ENCODE data around the gene SUFU. TPM values are rescaled to one million over a fixed set of nuclear protein-coding genes. Genes with fewer than 3 reads are reported as not detected.
A peak's percentile ranks its signal among the peaks of the same experiment; 100 is the strongest.

SUFU gene
- total RNA-seq, 2 experiments from 2014 or later = 8.2 to 10.0 TPM

GRCh38 chr10:102634686-102635085 is 130.9 kb downstream of the SUFU start:
- no peaks in the 10 kb centered on the region for H3K27me3 Mint-ChIP-seq
- no peaks in the 10 kb centered on the region for H3K36me3 Mint-ChIP-seq
- H3K27ac Mint-ChIP-seq = peak overlapping the region; percentile 30
- H3K4me3 Mint-ChIP-seq = no peak overlapping the region
- DNase-seq = no peak
- ChIA-PET CTCF (interaction anchor here (0.9 kb wide), 1 partner anchor 16 kb away, joined by 3 read pairs; no protein-coding TSS in a partner anchor), POLR2A (no interaction called here)
- intact Hi-C loops (cut with micrococcal nuclease) = no loop called here
- peaks cover 45% of the 10 kb centered on the region for H3K4me1 Mint-ChIP-seq (ENCODE audit: low read depth)
- H3K9me3 Mint-ChIP-seq = no peaks in the 10 kb centered on the region

GRCh38 chr10:102635377-102635776 is 131.6 kb downstream of the SUFU start:
- H3K4me3 Mint-ChIP-seq = no peak overlapping the region

GRCh38 chr10:102639537-102639936 is 135.8 kb downstream of the SUFU start:
- H3K9me3 Mint-ChIP-seq = no peaks in the 10 kb centered on the region
- intact Hi-C loops (cut with micrococcal nuclease) = no loop called here
- no peak for DNase-seq
- H3K27me3 Mint-ChIP-seq = no peaks in the 10 kb centered on the region
- H3K36me3 Mint-ChIP-seq = no peaks in the 10 kb centered on the region
- ChIA-PET POLR2A (interaction anchor here (0.6 kb wide), 1 partner anchor 37 kb away, joined by 4 read pairs; no protein-coding TSS in a partner anchor), CTCF (interaction anchor here (0.9 kb wide), 1 partner anchor 24 kb away, joined by 5 read pairs; no protein-coding TSS in a partner anchor)
- peaks cover 21% of the 10 kb centered on the region for H3K4me1 Mint-ChIP-seq (ENCODE audit: low read depth)
- H3K27ac Mint-ChIP-seq = no peak overlapping the region
- no peak overlapping the region for H3K4me3 Mint-ChIP-seq

More at GRCh38 chr10:102635377-102635776, 131.6 kb downstream of the SUFU start:
- Mint-ChIP-seq H3K4me1 (ENCODE audit: low read depth) (peaks cover 45% of the 10 kb centered on the region), H3K27ac (peak overlapping the region; percentile 30), H3K9me3 (no peaks in the 10 kb centered on the region), H3K36me3 (no peaks in the 10 kb centered on the region), H3K27me3 (no peaks in the 10 kb centered on the region)
- intact Hi-C loops (cut with micrococcal nuclease) = no loop called here
- CTCF ChIA-PET = interaction anchor here (0.9 kb wide), 1 partner anchor 16 kb away, joined by 3 read pairs; no protein-coding TSS in a partner anchor
- POLR2A ChIA-PET = interaction anchor here (0.6 to 1.0 kb wide), 2 partner anchors 23 to 386 kb away, joined by 3 read pairs; no protein-coding TSS in a partner anchor
- no peak for DNase-seq

- peaks cover 13% of the 10 kb centered on the region for H3K36me3 Mint-ChIP-seq
- ChIA-PET POLR2A (interaction anchor here (0.8 to 1.4 kb wide), 6 partner anchors 20 to 73 kb away, joined by 3 to 6 read pairs (median 4); partner anchors contain the start of genes ARL3 and SFXN2), CTCF (interaction anchor here (1.2 to 1.8 kb wide), 3 partner anchors 72 to 246 kb away, joined by 3 to 8 read pairs (median 5); partner anchors contain the start of genes ARL3, NFKB2 and SFXN2)
- no peaks in the 10 kb centered on the region for H3K27me3 Mint-ChIP-seq
- no peaks in the 10 kb centered on the region for H3K9me3 Mint-ChIP-seq
- intact Hi-C loops (cut with micrococcal nuclease) = loop anchor here (5.0 to 10.0 kb wide), 3 partner anchors 399 to 827 kb away; partner anchors contain the start of genes OGA, PITX3 and TAF5
- no peak for DNase-seq
- H3K4me1 Mint-ChIP-seq (ENCODE audit: low read depth) = peaks cover 10% of the 10 kb centered on the region
- peak overlapping the region; percentile 95 for H3K27ac Mint-ChIP-seq
- H3K4me3 Mint-ChIP-seq = peak overlapping the region; percentile 87
Observed at GRCh38 chr10:102641402-102641801, 137.6 kb downstream of the SUFU start.

- H3K4me3 Mint-ChIP-seq = peak overlapping the region; percentile 87
- intact Hi-C loops (cut with micrococcal nuclease) = loop anchor here (1.0 to 10.0 kb wide), 6 partner anchors 139 to 827 kb away; partner anchors contain the start of genes NFKB2, NOLC1, OGA and PITX3
- peaks cover 18% of the 10 kb centered on the region for H3K36me3 Mint-ChIP-seq
- no peaks in the 10 kb centered on the region for H3K27me3 Mint-ChIP-seq
- peak; percentile 99 for DNase-seq
- H3K9me3 Mint-ChIP-seq = no peaks in the 10 kb centered on the region
- H3K4me1 Mint-ChIP-seq (ENCODE audit: low read depth) = peaks cover 17% of the 10 kb centered on the region
- ChIA-PET POLR2A (interaction anchor here (0.6 to 1.4 kb wide), 7 partner anchors 19 to 72 kb away, joined by 3 to 6 read pairs (median 3); partner anchors contain the start of genes ARL3 and SFXN2), CTCF (interaction anchor here (0.7 to 1.8 kb wide), 6 partner anchors 10 to 247 kb away, joined by 3 to 8 read pairs (median 3); partner anchors contain the start of genes ARL3, NFKB2 and SFXN2)
- H3K27ac Mint-ChIP-seq = peak overlapping the region; percentile 95
Observed at GRCh38 chr10:102641880-102642735, 138.3 kb downstream of the SUFU start.

- Mint-ChIP-seq H3K36me3 (peaks cover 18% of the 10 kb centered on the region), H3K4me3 (peak overlapping the region; percentile 86), H3K9me3 (no peaks in the 10 kb centered on the region), H3K4me1 (ENCODE audit: low read depth) (peaks cover 24% of the 10 kb centered on the region), H3K27me3 (no peaks in the 10 kb centered on the region), H3K27ac (peak overlapping the region; percentile 92)
- CTCF ChIA-PET = interaction anchor here (0.7 to 1.8 kb wide), 6 partner anchors 9 to 248 kb away, joined by 3 to 8 read pairs (median 3); partner anchors contain the start of genes ARL3, NFKB2 and SFXN2
- POLR2A ChIA-PET = interaction anchor here (1.4 kb wide), 2 partner anchors 18 to 71 kb away, joined by 5 to 6 read pairs; partner anchors contain the start of genes ARL3 and SFXN2
- intact Hi-C loops (cut with micrococcal nuclease) = loop anchor here (1.0 to 10.0 kb wide), 6 partner anchors 140 to 828 kb away; partner anchors contain the start of genes NFKB2, NOLC1, OGA and PITX3
- peak; percentile 57 for DNase-seq
Observed at GRCh38 chr10:102642736-102643335, 139.1 kb downstream of the SUFU start.

- intact Hi-C loops (cut with micrococcal nuclease) = loop anchor here (2.0 to 10.0 kb wide), 5 partner anchors 249 to 829 kb away; partner anchors contain the start of genes NFKB2, NOLC1, OGA and PITX3
- Mint-ChIP-seq H3K27ac (peak overlapping the region; percentile 92), H3K4me1 (ENCODE audit: low read depth) (peaks cover 31% of the 10 kb centered on the region), H3K4me3 (peak overlapping the region; percentile 86), H3K27me3 (no peaks in the 10 kb centered on the region), H3K36me3 (peaks cover 18% of the 10 kb centered on the region), H3K9me3 (no peaks in the 10 kb centered on the region)
- ChIA-PET CTCF (interaction anchor here (1.0 to 3.5 kb wide), 7 partner anchors 25 to 141 kb away, joined by 3 to 27 read pairs (median 7); partner anchors contain the start of genes ACTR1A, ARL3, SFXN2 and SUFU), POLR2A (interaction anchor here (2.8 to 4.1 kb wide), 3 partner anchors 17 to 69 kb away, joined by 13 to 53 read pairs (median 44); partner anchors contain the start of genes ARL3 and SFXN2)
- DNase-seq = peak; percentile 66
Observed at GRCh38 chr10:102643336-102644065, 139.7 kb downstream of the SUFU start.

- POLR2A ChIA-PET = interaction anchor here (0.7 to 4.1 kb wide), 10 partner anchors 12 to 194 kb away, joined by 3 to 53 read pairs (median 5); partner anchors contain the start of genes ACTR1A, ARL3, SFXN2 and SUFU
- Mint-ChIP-seq H3K4me3 (peak within 1 kb of the TSS; percentile 98), H3K9me3 (no peaks in the 10 kb centered on the region), H3K4me1 (ENCODE audit: low read depth) (peaks cover 37% of the 10 kb centered on the region), H3K27me3 (no peaks in the 10 kb centered on the region), H3K27ac (peak within 1 kb of the TSS; percentile 100), H3K36me3 (peaks cover 18% of the 10 kb centered on the region)
- intact Hi-C loops (cut with micrococcal nuclease) = loop anchor here (5.0 to 10.0 kb wide), 3 partner anchors 402 to 829 kb away; partner anchors contain the start of genes OGA, PITX3 and TAF5
- peak; percentile 69 for DNase-seq
- CTCF ChIA-PET = interaction anchor here (0.7 to 3.5 kb wide), 9 partner anchors 10 to 142 kb away, joined by 3 to 27 read pairs (median 5); partner anchors contain the start of genes ACTR1A, ARL3, SFXN2 and SUFU
Observed at GRCh38 chr10:102644066-102644645, 140.4 kb downstream of the SUFU start, which contains the start of gene TRIM8. Gene TRIM8 (plus strand): TSS chr10:102644479. CDS start chr10:102644618, 139 bp downstream.

- DNase-seq = peak; percentile 89
- peaks cover 42% of the 10 kb centered on the region for H3K4me1 Mint-ChIP-seq (ENCODE audit: low read depth)
- no peaks in the 10 kb centered on the region for H3K27me3 Mint-ChIP-seq
- H3K9me3 Mint-ChIP-seq = no peaks in the 10 kb centered on the region
- ChIA-PET POLR2A (interaction anchor here (0.7 to 4.1 kb wide), 13 partner anchors 10 to 194 kb away, joined by 3 to 53 read pairs (median 5); partner anchors contain the start of genes ACTR1A, ARL3, SFXN2 and SUFU), CTCF (interaction anchor here (0.7 to 3.5 kb wide), 11 partner anchors 9 to 142 kb away, joined by 3 to 27 read pairs (median 4); partner anchors contain the start of genes ACTR1A, ARL3, SFXN2 and SUFU)
- H3K36me3 Mint-ChIP-seq = peaks cover 18% of the 10 kb centered on the region
- intact Hi-C loops (cut with micrococcal nuclease) = loop anchor here (5.0 to 10.0 kb wide), 4 partner anchors 213 to 830 kb away; partner anchors contain the start of genes CUEDC2, OGA, PITX3 and TAF5
- peak overlapping the region; percentile 100 for H3K27ac Mint-ChIP-seq
- peak overlapping the region; percentile 98 for H3K4me3 Mint-ChIP-seq
Observed at GRCh38 chr10:102644646-102645387, 141.0 kb downstream of the SUFU start.

All from activated CD4-positive, alpha-beta memory T cell treated with anti-CD3 and anti-CD28 coated beads for 36 hours (primary cell).